Measurements from ENCODE around the gene ST13. TPM values are rescaled to one million over a fixed set of nuclear protein-coding genes. Genes with fewer than 3 reads are reported as not detected.

Gene ST13
- total and polyA plus RNA-seq, 9 of the 15 experiments (the other 6 are each of a cell fraction or from before 2014, with no cell fraction given), result 53.6 to 311 (median 195) TPM

DNA sequence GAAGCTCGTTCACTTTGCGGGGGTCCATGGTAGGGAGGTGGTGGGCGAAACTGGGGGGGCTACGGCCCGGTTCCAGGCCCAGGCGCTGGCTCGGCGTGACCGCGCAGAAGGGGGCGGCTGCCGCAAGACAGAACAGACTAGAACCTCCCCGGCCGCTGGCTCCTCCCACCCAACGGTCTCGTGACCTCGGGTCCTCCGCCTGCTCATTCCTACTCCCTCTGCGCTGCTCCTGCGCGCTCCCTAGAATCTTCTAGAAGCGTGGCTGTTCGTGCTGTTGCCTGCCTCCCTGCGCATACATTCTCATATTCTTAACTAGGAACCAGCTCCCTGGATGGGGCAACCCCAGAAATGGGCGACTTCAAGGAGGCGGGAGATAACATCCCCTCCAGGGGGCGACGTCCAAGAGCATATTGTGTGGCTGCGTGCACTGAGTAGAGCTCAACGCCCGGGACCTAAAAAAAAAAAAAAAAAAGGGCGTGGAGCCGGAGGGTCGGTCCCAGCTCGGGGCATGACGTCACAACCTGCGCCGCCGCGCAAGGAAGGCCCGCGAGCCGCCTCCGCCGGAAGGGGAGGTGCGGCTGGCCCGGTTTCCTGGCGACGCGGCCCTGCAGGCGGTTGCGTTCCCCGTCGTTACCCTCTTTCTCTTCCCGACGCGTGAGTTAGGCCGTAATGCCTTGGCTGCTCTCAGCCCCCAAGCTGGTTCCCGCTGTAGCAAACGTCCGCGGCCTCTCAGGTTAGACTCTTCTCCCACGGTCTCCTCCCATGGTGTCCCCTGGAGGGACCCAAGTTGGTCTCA, at the start of gene ST13, which contains the start of gene XPNPEP3 (continued):
- TF ChIP-seq GABPB1 (CRISPR knock-in tag; IDR thresholded peaks at IDR 0.05), result peak; percentile 93
- no peak for TF ChIP-seq CAMTA2 (CRISPR knock-in tag; conservative IDR thresholded peaks at IDR 0.05)
- TF ChIP-seq, protein P1, sequence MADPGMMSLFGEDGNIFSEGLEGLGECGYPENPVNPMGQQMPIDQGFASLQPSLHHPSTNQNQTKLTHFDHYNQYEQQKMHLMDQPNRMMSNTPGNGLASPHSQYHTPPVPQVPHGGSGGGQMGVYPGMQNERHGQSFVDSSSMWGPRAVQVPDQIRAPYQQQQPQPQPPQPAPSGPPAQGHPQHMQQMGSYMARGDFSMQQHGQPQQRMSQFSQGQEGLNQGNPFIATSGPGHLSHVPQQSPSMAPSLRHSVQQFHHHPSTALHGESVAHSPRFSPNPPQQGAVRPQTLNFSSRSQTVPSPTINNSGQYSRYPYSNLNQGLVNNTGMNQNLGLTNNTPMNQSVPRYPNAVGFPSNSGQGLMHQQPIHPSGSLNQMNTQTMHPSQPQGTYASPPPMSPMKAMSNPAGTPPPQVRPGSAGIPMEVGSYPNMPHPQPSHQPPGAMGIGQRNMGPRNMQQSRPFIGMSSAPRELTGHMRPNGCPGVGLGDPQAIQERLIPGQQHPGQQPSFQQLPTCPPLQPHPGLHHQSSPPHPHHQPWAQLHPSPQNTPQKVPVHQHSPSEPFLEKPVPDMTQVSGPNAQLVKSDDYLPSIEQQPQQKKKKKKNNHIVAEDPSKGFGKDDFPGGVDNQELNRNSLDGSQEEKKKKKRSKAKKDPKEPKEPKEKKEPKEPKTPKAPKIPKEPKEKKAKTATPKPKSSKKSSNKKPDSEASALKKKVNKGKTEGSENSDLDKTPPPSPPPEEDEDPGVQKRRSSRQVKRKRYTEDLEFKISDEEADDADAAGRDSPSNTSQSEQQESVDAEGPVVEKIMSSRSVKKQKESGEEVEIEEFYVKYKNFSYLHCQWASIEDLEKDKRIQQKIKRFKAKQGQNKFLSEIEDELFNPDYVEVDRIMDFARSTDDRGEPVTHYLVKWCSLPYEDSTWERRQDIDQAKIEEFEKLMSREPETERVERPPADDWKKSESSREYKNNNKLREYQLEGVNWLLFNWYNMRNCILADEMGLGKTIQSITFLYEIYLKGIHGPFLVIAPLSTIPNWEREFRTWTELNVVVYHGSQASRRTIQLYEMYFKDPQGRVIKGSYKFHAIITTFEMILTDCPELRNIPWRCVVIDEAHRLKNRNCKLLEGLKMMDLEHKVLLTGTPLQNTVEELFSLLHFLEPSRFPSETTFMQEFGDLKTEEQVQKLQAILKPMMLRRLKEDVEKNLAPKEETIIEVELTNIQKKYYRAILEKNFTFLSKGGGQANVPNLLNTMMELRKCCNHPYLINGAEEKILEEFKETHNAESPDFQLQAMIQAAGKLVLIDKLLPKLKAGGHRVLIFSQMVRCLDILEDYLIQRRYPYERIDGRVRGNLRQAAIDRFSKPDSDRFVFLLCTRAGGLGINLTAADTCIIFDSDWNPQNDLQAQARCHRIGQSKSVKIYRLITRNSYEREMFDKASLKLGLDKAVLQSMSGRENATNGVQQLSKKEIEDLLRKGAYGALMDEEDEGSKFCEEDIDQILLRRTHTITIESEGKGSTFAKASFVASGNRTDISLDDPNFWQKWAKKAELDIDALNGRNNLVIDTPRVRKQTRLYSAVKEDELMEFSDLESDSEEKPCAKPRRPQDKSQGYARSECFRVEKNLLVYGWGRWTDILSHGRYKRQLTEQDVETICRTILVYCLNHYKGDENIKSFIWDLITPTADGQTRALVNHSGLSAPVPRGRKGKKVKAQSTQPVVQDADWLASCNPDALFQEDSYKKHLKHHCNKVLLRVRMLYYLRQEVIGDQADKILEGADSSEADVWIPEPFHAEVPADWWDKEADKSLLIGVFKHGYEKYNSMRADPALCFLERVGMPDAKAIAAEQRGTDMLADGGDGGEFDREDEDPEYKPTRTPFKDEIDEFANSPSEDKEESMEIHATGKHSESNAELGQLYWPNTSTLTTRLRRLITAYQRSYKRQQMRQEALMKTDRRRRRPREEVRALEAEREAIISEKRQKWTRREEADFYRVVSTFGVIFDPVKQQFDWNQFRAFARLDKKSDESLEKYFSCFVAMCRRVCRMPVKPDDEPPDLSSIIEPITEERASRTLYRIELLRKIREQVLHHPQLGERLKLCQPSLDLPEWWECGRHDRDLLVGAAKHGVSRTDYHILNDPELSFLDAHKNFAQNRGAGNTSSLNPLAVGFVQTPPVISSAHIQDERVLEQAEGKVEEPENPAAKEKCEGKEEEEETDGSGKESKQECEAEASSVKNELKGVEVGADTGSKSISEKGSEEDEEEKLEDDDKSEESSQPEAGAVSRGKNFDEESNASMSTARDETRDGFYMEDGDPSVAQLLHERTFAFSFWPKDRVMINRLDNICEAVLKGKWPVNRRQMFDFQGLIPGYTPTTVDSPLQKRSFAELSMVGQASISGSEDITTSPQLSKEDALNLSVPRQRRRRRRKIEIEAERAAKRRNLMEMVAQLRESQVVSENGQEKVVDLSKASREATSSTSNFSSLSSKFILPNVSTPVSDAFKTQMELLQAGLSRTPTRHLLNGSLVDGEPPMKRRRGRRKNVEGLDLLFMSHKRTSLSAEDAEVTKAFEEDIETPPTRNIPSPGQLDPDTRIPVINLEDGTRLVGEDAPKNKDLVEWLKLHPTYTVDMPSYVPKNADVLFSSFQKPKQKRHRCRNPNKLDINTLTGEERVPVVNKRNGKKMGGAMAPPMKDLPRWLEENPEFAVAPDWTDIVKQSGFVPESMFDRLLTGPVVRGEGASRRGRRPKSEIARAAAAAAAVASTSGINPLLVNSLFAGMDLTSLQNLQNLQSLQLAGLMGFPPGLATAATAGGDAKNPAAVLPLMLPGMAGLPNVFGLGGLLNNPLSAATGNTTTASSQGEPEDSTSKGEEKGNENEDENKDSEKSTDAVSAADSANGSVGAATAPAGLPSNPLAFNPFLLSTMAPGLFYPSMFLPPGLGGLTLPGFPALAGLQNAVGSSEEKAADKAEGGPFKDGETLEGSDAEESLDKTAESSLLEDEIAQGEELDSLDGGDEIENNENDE (IDR thresholded peaks at IDR 0.05; ENCODE audit: low read depth, low read length), result no peak
- TF ChIP-seq LCOR (CRISPR knock-in tag; IDR thresholded peaks at IDR 0.05), result no peak; the same call in 1 of the 2 replicates
- no peak for TF ChIP-seq PCBP2 (IDR thresholded peaks at IDR 0.05; ENCODE audit: low read depth, low read length, poor library complexity, severe bottlenecking)
- peak; percentile 39; the same call in 1 of the 2 replicates for TF ChIP-seq CREB3L1 (IDR thresholded peaks at IDR 0.05; ENCODE audit: borderline replicate concordance, low read depth)
- TF ChIP-seq ZBTB43 (CRISPR knock-in tag; IDR thresholded peaks at IDR 0.05), result no peak
- TF ChIP-seq ATF7 (IDR thresholded peaks at IDR 0.05), result peak; percentile 98
- TF ChIP-seq DEAF1 (CRISPR knock-in tag; IDR thresholded peaks at IDR 0.05), result no peak
- TF ChIP-seq MECOM (CRISPR knock-in tag; IDR thresholded peaks at IDR 0.05), result no peak
- no peak for TF ChIP-seq ZSCAN32 (CRISPR knock-in tag; IDR thresholded peaks at IDR 0.05)

Data from K562 (cell line).